Skeletal muscle tissue (tissue), 5 donors: ENCODE results near the gene SLC12A1. TPM values are rescaled to one million over a fixed set of nuclear protein-coding genes. Genes with fewer than 3 reads are reported as not detected.

Experiments used
- H3K27ac ChIP-seq: one replicate; pipeline ENCODE4 v1.7.0; 2013; ENCODE audit warnings: mild to moderate bottlenecking, low read depth, low read length, inconsistent platforms
- H3K27me3 ChIP-seq, 3 donors: one replicate each; pipeline ENCODE4 v1.7.0; 2013; ENCODE audit warnings: low read length in 3 of 3; ENCODE audit not compliant: control insufficient read depth in 3 of 3, insufficient read depth in 3 of 3
- H3K36me3 ChIP-seq, 3 donors: one replicate each; pipeline ENCODE4 v1.7.0; 2013; ENCODE audit warnings: low read length in 3 of 3; ENCODE audit not compliant: control insufficient read depth in 3 of 3, insufficient read depth in 3 of 3
- H3K4me1 ChIP-seq, 3 donors: one replicate each; pipeline ENCODE4 v1.7.0; 2013; ENCODE audit warnings: low read length in 3 of 3, mild to moderate bottlenecking in 3 of 3; ENCODE audit not compliant: control insufficient read depth in 3 of 3, insufficient read depth in 3 of 3
- H3K4me3 ChIP-seq, 3 donors: one replicate each; pipeline ENCODE4 v1.7.0; 2013; ENCODE audit warnings: low read length in 3 of 3
- H3K9ac ChIP-seq, 3 donors: one replicate each; pipeline ENCODE4 v1.7.0; 2013; ENCODE audit warnings: low read length in 3 of 3, mild to moderate bottlenecking in 3 of 3, moderate library complexity in 2 of 3, low read depth in 1 of 3
- H3K9me3 ChIP-seq, 3 donors: one replicate each; pipeline ENCODE4 v1.7.0; 2013; ENCODE audit warnings: low read length in 3 of 3; ENCODE audit not compliant: control insufficient read depth in 3 of 3
- small RNA-seq: library from RNA; depleted of rRNA; stranded (forward); fragments of <200 nt; gene quantifications from one replicate; pipeline ENCODE3, GENCODE V24; 2014
- total RNA-seq: library from RNA; depleted of rRNA; stranded (reverse); fragments of >200 nt; gene quantifications from one replicate; pipeline ENCODE4 v1.2.3, GENCODE V29; 2014
- donor health status: Osteomylitis.

The SLC12A1 gene
- total RNA-seq, 1 donor from 2014 or later, result not detected

GRCh38 chr15:48334260-48334659, 128.2 kb downstream of the SLC12A1 start:
- Histone ChIP-seq H3K36me3 (peaks cover 0 to 38% (median 34%) of the 10 kb centered on the region in 3 donors), H3K9ac (no peak overlapping the region), H3K9me3 (no peaks in the 10 kb centered on the region), H3K27ac (no peak overlapping the region), H3K4me1 (peaks cover 6 to 15% (median 10%) of the 10 kb centered on the region in 3 donors), H3K27me3 (no peaks in the 10 kb centered on the region), H3K4me3 (no peak overlapping the region)

DNA sequence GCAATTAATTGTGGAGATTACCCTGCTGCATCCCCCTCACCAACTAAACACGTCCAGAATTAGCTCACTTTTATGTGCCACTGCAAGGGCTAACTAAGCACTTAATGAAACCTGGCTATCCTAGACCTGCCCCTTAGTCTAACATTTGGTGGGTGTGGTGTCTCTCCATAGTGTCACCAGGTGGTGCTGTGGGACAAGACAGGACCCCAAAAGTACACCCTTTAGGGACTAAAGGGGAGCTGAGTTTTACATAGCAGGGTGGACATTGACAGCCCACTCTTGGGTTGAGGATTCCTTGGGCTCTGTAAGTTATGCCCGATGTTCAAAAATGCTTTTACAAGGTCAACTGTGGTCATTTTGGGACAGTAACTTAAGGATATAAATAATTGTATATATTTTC, 130.8 kb downstream of the SLC12A1 start:
- Histone ChIP-seq H3K36me3 (peaks cover 0 to 46% (median 44%) of the 10 kb centered on the region in 3 donors), H3K9ac (no peak overlapping the region), H3K4me3 (no peak overlapping the region), H3K9me3 (no peaks in the 10 kb centered on the region), H3K4me1 (peaks cover 0 to 7% (median 6%) of the 10 kb centered on the region in 3 donors), H3K27me3 (no peaks in the 10 kb centered on the region), H3K27ac (no peak overlapping the region)

DNA sequence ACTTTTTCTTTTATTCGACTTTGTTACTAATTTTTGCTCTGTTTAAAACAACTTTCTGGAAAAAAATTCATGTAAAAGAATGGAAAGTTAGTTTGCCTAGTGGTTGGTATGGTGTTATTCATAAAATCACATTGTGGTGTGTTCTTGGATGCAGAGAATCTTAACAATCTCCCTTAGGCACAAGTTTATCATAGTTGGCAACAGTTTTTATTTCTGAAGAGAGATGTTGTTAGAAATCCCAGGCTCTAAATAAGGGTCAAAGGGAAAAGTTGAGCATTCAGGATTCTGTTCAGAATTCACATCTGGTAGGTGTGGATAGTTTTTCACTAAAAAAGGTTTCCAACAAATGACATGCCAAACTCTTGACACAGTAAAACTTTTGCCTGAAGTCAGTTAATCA, 131.5 kb downstream of the SLC12A1 start:
- Histone ChIP-seq H3K36me3 (peaks cover 0 to 49% (median 47%) of the 10 kb centered on the region in 3 donors), H3K4me3 (no peak overlapping the region)

DNA sequence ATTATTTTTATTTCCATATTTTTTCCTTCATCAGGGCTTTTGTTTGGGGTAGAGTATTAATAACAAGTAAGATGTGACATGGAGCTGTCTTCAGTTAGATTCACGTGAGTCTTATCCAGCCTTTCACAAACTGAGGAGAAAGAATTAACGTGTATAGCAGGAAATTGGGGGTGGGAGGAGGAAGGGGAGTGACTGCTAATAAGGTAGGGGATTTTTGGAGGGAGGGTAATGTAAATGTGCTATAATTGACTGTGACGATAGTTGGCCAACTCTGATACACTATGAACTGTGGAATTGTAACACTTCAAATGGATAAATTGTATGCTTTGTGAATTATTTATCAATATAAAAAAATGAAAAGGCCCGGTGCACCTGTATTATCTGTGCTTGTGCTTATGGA, 134.0 kb downstream of the SLC12A1 start:
- H3K27ac ChIP-seq, result no peak overlapping the region
- H3K9ac ChIP-seq, result no peak overlapping the region
- peaks cover 0 to 48% (median 40%) of the 10 kb centered on the region in 3 donors for H3K36me3 ChIP-seq
- H3K4me3 ChIP-seq, result no peak overlapping the region
- no peaks in the 10 kb centered on the region for H3K4me1 ChIP-seq
- H3K27me3 ChIP-seq, result no peaks in the 10 kb centered on the region
- no peaks in the 10 kb centered on the region for H3K9me3 ChIP-seq

More for the DNA sequence above, 131.5 kb downstream of the SLC12A1 start:
- Histone ChIP-seq H3K9ac (no peak overlapping the region), H3K27me3 (no peaks in the 10 kb centered on the region), H3K27ac (no peak overlapping the region), H3K9me3 (no peaks in the 10 kb centered on the region), H3K4me1 (peaks cover 0 to under 1% (median 0%) of the 10 kb centered on the region in 3 donors)

DNA sequence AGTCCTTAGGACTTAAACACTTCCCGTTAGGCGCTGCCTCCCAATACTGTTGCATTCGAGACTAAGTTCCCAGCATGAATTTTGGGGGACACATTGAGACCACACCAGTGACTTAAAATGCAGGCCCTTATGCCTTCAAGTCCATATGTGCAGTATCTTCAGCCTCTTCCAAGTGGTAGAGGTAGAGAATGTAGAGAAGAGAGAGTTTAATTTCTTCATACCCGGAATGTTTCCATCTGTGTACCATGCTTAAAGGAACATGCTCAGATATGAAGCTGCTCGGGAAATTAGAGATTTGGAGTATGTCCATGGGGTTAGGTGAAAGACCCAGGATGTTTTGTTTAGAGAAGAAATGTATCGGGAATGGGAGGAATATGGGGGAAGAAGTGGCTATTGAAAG, 137.8 kb downstream of the SLC12A1 start:
- Histone ChIP-seq H3K27me3 (no peaks in the 10 kb centered on the region), H3K9ac (no peak overlapping the region), H3K4me3 (no peak overlapping the region), H3K9me3 (no peaks in the 10 kb centered on the region), H3K27ac (no peak overlapping the region), H3K4me1 (no peaks in the 10 kb centered on the region), H3K36me3 (peaks cover 0 to 27% (median 18%) of the 10 kb centered on the region in 3 donors)

- Histone ChIP-seq H3K4me1 (no peaks in the 10 kb centered on the region), H3K36me3 (peaks cover 0 to 21% (median 16%) of the 10 kb centered on the region in 3 donors), H3K27ac (no peak overlapping the region), H3K9me3 (no peaks in the 10 kb centered on the region), H3K9ac (no peak overlapping the region), H3K27me3 (no peaks in the 10 kb centered on the region), H3K4me3 (no peak overlapping the region)
Measured at GRCh38 chr15:48345516-48345915, 139.4 kb downstream of the SLC12A1 start.

- Histone ChIP-seq H3K4me3 (no peak overlapping the region), H3K9ac (no peak overlapping the region)
Measured at GRCh38 chr15:48352474-48353072, 146.5 kb downstream of the SLC12A1 start.

More at GRCh38 chr15:48352474-48353072, 146.5 kb downstream of the SLC12A1 start:
- H3K27ac ChIP-seq, result no peak overlapping the region
- no peaks in the 10 kb centered on the region for H3K36me3 ChIP-seq
- no peaks in the 10 kb centered on the region for H3K4me1 ChIP-seq
- H3K9me3 ChIP-seq, result no peaks in the 10 kb centered on the region
- H3K27me3 ChIP-seq, result no peaks in the 10 kb centered on the region

Small RNA genes lying within 50 kb of the gene (small RNA-seq; reads per million reads assigned to genes)
- not detected for gene RF00019

Other genes starting within 250 kb of the SLC12A1 start
- not detected for gene SLC24A5, start 85.3 kb upstream of the SLC12A1 start, total RNA-seq
- 3.7 TPM for gene MYEF2, start 28.0 kb upstream of the SLC12A1 start, total RNA-seq
- gene CTXN2, start 14.6 kb upstream of the SLC12A1 start, total RNA-seq, result not detected
- gene DUT, start 125.1 kb downstream of the SLC12A1 start, total RNA-seq, result 32.9 TPM